B cell (primary cell): Measurements from ENCODE around the gene UBE2M.

Experiments
- CTCF ChIP-seq: fragments of 200-600 bp; IDR thresholded peaks from one replicate; pipeline ENCODE4 v1.8.0; 2022; ENCODE audit warnings: antibody characterized with exemption, mild to moderate bottlenecking
- EZH2 ChIP-seq: IDR thresholded peaks from 2 replicates; pipeline ENCODE4 v1.6.1; 2012; ENCODE audit warnings: borderline replicate concordance, low read depth, mild to moderate bottlenecking, moderate library complexity, low read length; ENCODE audit not compliant: insufficient read depth, poor library complexity, severe bottlenecking

- TF ChIP-seq CTCF (no peak), EZH2 (no peak)
Observed at GRCh38 chr19:58538257-58539168, 19.9 kb downstream of the UBE2M start.
